HEK293 (cell line): ENCODE measurements around the gene PPP2R2B.

ENCODE experiments used
- CTCF ChIA-PET: fragments of 350-600 bp; formaldehyde crosslinking; extraction: SDS; loops from one replicate; lab custom pipeline; 2021; ENCODE audit warnings: antibody characterized with exemption; lab: Yijun Ruan, JAX
- POLR2A ChIA-PET: fragments of 300-600 bp; formaldehyde crosslinking; extraction: SDS; loops from one replicate; lab custom pipeline; 2020; ENCODE audit warnings: antibody characterized with exemption, inconsistent platforms; lab: Yijun Ruan, JAX
- H3K27ac ChIP-seq: fragments of 200-500 bp; sonication (Bioruptor generic); 2 replicates; pipeline ENCODE4 v1.5.1; 2014; ENCODE audit warnings: low read depth, low read length, control low read depth, inconsistent platforms; ENCODE audit errors: extremely low read depth
- H3K36me3 ChIP-seq, 2 experiments: fragments of 200-500 bp in 1 of 2; sonication (Bioruptor generic) in 1 of 2; 1 replicate in 1 of 2; 2 replicates in 1 of 2; pipeline ENCODE4 v1.5.1; 2014 to 2017; ENCODE audit warnings: inconsistent platforms in 2 of 2, low read length in 2 of 2; ENCODE audit not compliant: control insufficient read depth in 2 of 2, insufficient read depth in 1 of 2
- H3K4me1 ChIP-seq: fragments of 200-500 bp; sonication (Bioruptor generic); 2 replicates; pipeline ENCODE4 v1.5.1; 2014; ENCODE audit warnings: mild to moderate bottlenecking, low read length, inconsistent platforms; ENCODE audit not compliant: control insufficient read depth, insufficient read depth
- H3K4me3 ChIP-seq: 2 replicates; pipeline ENCODE4 v1.5.1; 2011; ENCODE audit warnings: low read depth, mild to moderate bottlenecking, control low read depth, low read length, moderate library complexity
- H3K9me3 ChIP-seq: fragments of 200-500 bp; sonication (Bioruptor generic); 2 replicates; pipeline ENCODE4 v1.5.1; 2014; ENCODE audit warnings: low read depth, low read length, inconsistent platforms; ENCODE audit not compliant: control insufficient read depth, insufficient read depth
- KLF1 ChIP-seq: fragments of 450-650 bp; formaldehyde crosslinking; IDR thresholded peaks from 2 replicates; pipeline ENCODE4 v1.5.1; 2016; ENCODE audit warnings: missing biosample characterization, missing genetic modification characterization
- PRDM6 ChIP-seq: fragments of 450-650 bp; formaldehyde crosslinking; IDR thresholded peaks from 2 replicates; pipeline ENCODE4 v1.5.1; 2017; ENCODE audit warnings: missing biosample characterization, missing genetic modification characterization
- SP3 ChIP-seq: fragments of 450-650 bp; formaldehyde crosslinking; IDR thresholded peaks from 2 replicates; pipeline ENCODE4 v1.5.1; 2016; ENCODE audit warnings: missing biosample characterization, missing genetic modification characterization
- TCF7L2 ChIP-seq: IDR thresholded peaks from 2 replicates; pipeline ENCODE4 v1.6.1; 2011; ENCODE audit warnings: low read depth, mild to moderate bottlenecking, inconsistent platforms, low read length, moderate library complexity, borderline replicate concordance
- TSHZ1 ChIP-seq: fragments of 450-650 bp; formaldehyde crosslinking; IDR thresholded peaks from 2 replicates; pipeline ENCODE4 v1.5.1; 2016; ENCODE audit warnings: missing biosample characterization, missing genetic modification characterization, borderline replicate concordance
- WT1 ChIP-seq: fragments of 450-650 bp; formaldehyde crosslinking; IDR thresholded peaks from 2 replicates; pipeline ENCODE4 v1.5.1; 2016; ENCODE audit warnings: missing biosample characterization, missing genetic modification characterization
- ZBTB7A ChIP-seq: fragments of 450-650 bp; formaldehyde crosslinking; IDR thresholded peaks from 2 replicates; pipeline ENCODE4 v1.5.1; 2016; ENCODE audit warnings: low read depth, missing biosample characterization, missing genetic modification characterization
- ZIC2 ChIP-seq: fragments of 450-650 bp; formaldehyde crosslinking; IDR thresholded peaks from 2 replicates; pipeline ENCODE4 v1.5.1; 2016; ENCODE audit warnings: missing biosample characterization, missing genetic modification characterization
- ZNF157 ChIP-seq: fragments of 450-650 bp; formaldehyde crosslinking; IDR thresholded peaks from 2 replicates; pipeline ENCODE4 v1.5.1; 2016; ENCODE audit warnings: missing biosample characterization, missing genetic modification characterization
- ZNF16 ChIP-seq: fragments of 450-650 bp; formaldehyde crosslinking; IDR thresholded peaks from 2 replicates; pipeline ENCODE4 v1.5.1; 2016; ENCODE audit warnings: low read depth, missing biosample characterization, missing genetic modification characterization
- ZNF169 ChIP-seq: fragments of 450-650 bp; formaldehyde crosslinking; IDR thresholded peaks from 2 replicates; pipeline ENCODE4 v1.5.1; 2016; ENCODE audit warnings: missing biosample characterization, missing genetic modification characterization
- ZNF184 ChIP-seq: fragments of 450-650 bp; IDR thresholded peaks from 2 replicates; pipeline ENCODE4 v1.5.1; 2018; ENCODE audit warnings: missing biosample characterization, mild to moderate bottlenecking, missing genetic modification characterization
- ZNF23 ChIP-seq: fragments of 450-650 bp; formaldehyde crosslinking; IDR thresholded peaks from 2 replicates; pipeline ENCODE4 v1.5.1; 2016; ENCODE audit warnings: missing biosample characterization, missing genetic modification characterization, borderline replicate concordance
- ZNF24 ChIP-seq: fragments of 450-650 bp; formaldehyde crosslinking; IDR thresholded peaks from 2 replicates; pipeline ENCODE4 v1.5.1; 2016; ENCODE audit warnings: missing biosample characterization, missing genetic modification characterization
- ZNF302 ChIP-seq: fragments of 450-650 bp; formaldehyde crosslinking; IDR thresholded peaks from 2 replicates; pipeline ENCODE4 v1.5.1; 2016; ENCODE audit warnings: missing biosample characterization, missing genetic modification characterization, low read depth
- ZNF366 ChIP-seq: fragments of 450-650 bp; formaldehyde crosslinking; conservative IDR thresholded peaks from 2 replicates; pipeline ENCODE4 v1.5.1; 2016; ENCODE audit warnings: missing biosample characterization, missing genetic modification characterization
- ZNF510 ChIP-seq: fragments of 450-650 bp; formaldehyde crosslinking; IDR thresholded peaks from 2 replicates; pipeline ENCODE4 v1.5.1; 2018; ENCODE audit warnings: mild to moderate bottlenecking, missing genetic modification characterization, missing biosample characterization; ENCODE audit not compliant: insufficient replicate concordance
- ZNF571 ChIP-seq: fragments of 450-650 bp; formaldehyde crosslinking; IDR thresholded peaks from 2 replicates; pipeline ENCODE4 v1.5.0; 2017; ENCODE audit warnings: missing biosample characterization, missing genetic modification characterization
- ZNF621 ChIP-seq: fragments of 450-650 bp; formaldehyde crosslinking; IDR thresholded peaks from 2 replicates; pipeline ENCODE4 v1.5.1; 2017; ENCODE audit warnings: missing biosample characterization, missing genetic modification characterization
- ZNF692 ChIP-seq: fragments of 450-650 bp; formaldehyde crosslinking; IDR thresholded peaks from 2 replicates; pipeline ENCODE4 v1.5.1; 2016; ENCODE audit warnings: missing biosample characterization, missing genetic modification characterization
- ZNF704 ChIP-seq: fragments of 450-650 bp; formaldehyde crosslinking; IDR thresholded peaks from 2 replicates; pipeline ENCODE4 v1.5.1; 2016; ENCODE audit warnings: missing biosample characterization, missing genetic modification characterization
- ZSCAN5A ChIP-seq: fragments of 450-650 bp; formaldehyde crosslinking; IDR thresholded peaks from 2 replicates; pipeline ENCODE4 v1.5.1; 2016; ENCODE audit warnings: missing biosample characterization, missing genetic modification characterization

Gene PPP2R2B

GRCh38 chr5:146849694-146850303 lies 28.8 kb downstream of the PPP2R2B start:
- ChIA-PET POLR2A (no interaction called here), CTCF (interaction anchor here (0.5 kb wide), 1 partner anchor 227 kb away, joined by 3 read pairs; no protein-coding TSS in a partner anchor)
- TF ChIP-seq ZNF571 (tag by site-specific recombination), result no peak
- TF ChIP-seq TSHZ1 (tag by site-specific recombination), result no peak
- no peak for TF ChIP-seq ZIC2 (tag by site-specific recombination)
- TF ChIP-seq SP3 (tag by site-specific recombination), result no peak
- no peak for TF ChIP-seq ZNF510 (tag by site-specific recombination)
- TF ChIP-seq ZNF23, result no peak
- TF ChIP-seq ZSCAN5A (tag by site-specific recombination), result no peak
- TF ChIP-seq ZNF704 (tag by site-specific recombination), result no peak
- TF ChIP-seq WT1, result no peak

GRCh38 chr5:146848133-146848532 lies 30.4 kb downstream of the PPP2R2B start:
- H3K9me3 ChIP-seq, result no peaks in the 10 kb centered on the region
- ChIA-PET CTCF (no interaction called here), POLR2A (no interaction called here)
- H3K36me3 ChIP-seq, result no peaks in the 10 kb centered on the region
- TF ChIP-seq ZNF24 (tag by site-specific recombination), result no peak
- TF ChIP-seq PRDM6, result no peak
- no peak for TF ChIP-seq ZNF16
- H3K4me3 ChIP-seq, result no peak overlapping the region
- H3K4me1 ChIP-seq, result no peaks in the 10 kb centered on the region
- H3K27ac ChIP-seq, result no peak overlapping the region

More at GRCh38 chr5:146849694-146850303, 28.8 kb downstream of the PPP2R2B start:
- Histone ChIP-seq H3K4me1 (no peaks in the 10 kb centered on the region), H3K27ac (no peak overlapping the region), H3K36me3 (no peaks in the 10 kb centered on the region), H3K9me3 (no peaks in the 10 kb centered on the region), H3K4me3 (no peak overlapping the region)

GRCh38 chr5:146840016-146840415 lies 38.5 kb downstream of the PPP2R2B start:
- H3K27ac ChIP-seq, result no peak overlapping the region
- H3K36me3 ChIP-seq, result no peaks in the 10 kb centered on the region
- CTCF ChIA-PET, result interaction anchor here (0.6 kb wide), 1 partner anchor 93 kb away, joined by 3 read pairs; no protein-coding TSS in a partner anchor
- H3K4me1 ChIP-seq, result no peaks in the 10 kb centered on the region
- no peak overlapping the region for H3K4me3 ChIP-seq
- POLR2A ChIA-PET, result no interaction called here
- H3K9me3 ChIP-seq, result no peaks in the 10 kb centered on the region
- no peak for TF ChIP-seq ZNF24 (tag by site-specific recombination)
- no peak for TF ChIP-seq ZBTB7A
- TF ChIP-seq TCF7L2, result no peak
- TF ChIP-seq ZNF184 (tag by site-specific recombination), result no peak
- no peak for TF ChIP-seq ZNF157 (tag by site-specific recombination)
- no peak for TF ChIP-seq KLF1 (tag by site-specific recombination)
- no peak for TF ChIP-seq ZNF302 (tag by site-specific recombination)
- TF ChIP-seq ZNF169 (tag by site-specific recombination), result no peak
- no peak for TF ChIP-seq ZNF692 (tag by site-specific recombination)
- no peak for TF ChIP-seq ZNF621 (tag by site-specific recombination)
- no peak for TF ChIP-seq ZNF366 (tag by site-specific recombination)
